A673 (cell line): Measurements from ENCODE around the gene METTL21A. TPM values are rescaled to one million over a fixed set of nuclear protein-coding genes. Genes with fewer than 3 reads are reported as not detected.

Experiments
- BruUV-seq: library from RNA; stranded (reverse); fragments of 400-500 nt; replicated peaks from 2 replicates; lab custom pipeline; 2021; lab: Mats Ljungman, UMichigan
- CTCF ChIA-PET: fragments of 300-600 bp; sonication (Branson Sonifier 250); formaldehyde crosslinking; loops from one replicate; lab custom pipeline; 2022; ENCODE audit warnings: antibody characterized with exemption; lab: Charles Lee
- POLR2A ChIA-PET: fragments of 300-600 bp; sonication (Branson Sonifier 250); formaldehyde crosslinking; loops from one replicate; lab custom pipeline; 2022; ENCODE audit warnings: antibody characterized with exemption; ENCODE audit not compliant: low non-redundant PET; lab: Charles Lee
- DNase-seq: peaks from one replicate; pipeline ENCODE4 v3.0.0-alpha.2; 2015; ENCODE audit warnings: low spot score
- H3K27ac ChIP-seq: fragments of 200-600 bp; sonication (generic); 2 replicates; pipeline ENCODE4 v1.5.1; 2016; ENCODE audit warnings: mixed run types, low read depth, mild to moderate bottlenecking, mixed read lengths, antibody characterized with exemption, low read length; ENCODE audit not compliant: poor library complexity, severe bottlenecking
- H3K27me3 ChIP-seq: fragments of 200-600 bp; sonication (generic); replicated peaks from 2 replicates; pipeline ENCODE4 v1.6.1; 2017; ENCODE audit warnings: mixed run types, low read depth, mild to moderate bottlenecking, mixed read lengths, antibody characterized with exemption, low read length; ENCODE audit not compliant: insufficient read depth, poor library complexity
- H3K36me3 ChIP-seq: fragments of 200-600 bp; sonication (generic); 2 replicates; pipeline ENCODE4 v1.6.1; 2016; ENCODE audit warnings: mixed run types, mild to moderate bottlenecking, mixed read lengths, antibody characterized with exemption, low read length; ENCODE audit not compliant: insufficient read depth, poor library complexity, severe bottlenecking
- H3K4me1 ChIP-seq: fragments of 200-600 bp; sonication (generic); 2 replicates; pipeline ENCODE4 v1.6.1; 2017; ENCODE audit warnings: mixed run types, mild to moderate bottlenecking, mixed read lengths, antibody characterized with exemption, low read length; ENCODE audit not compliant: insufficient read depth, poor library complexity, severe bottlenecking
- H3K4me3 ChIP-seq: fragments of 200-600 bp; sonication (generic); 2 replicates; pipeline ENCODE4 v1.5.1; 2016; ENCODE audit warnings: low read depth, mixed run types, mild to moderate bottlenecking, mixed read lengths, low read length; ENCODE audit not compliant: poor library complexity, severe bottlenecking
- H3K9me3 ChIP-seq: fragments of 200-600 bp; sonication (generic); 2 replicates; pipeline ENCODE4 v1.6.1; 2016; ENCODE audit warnings: mixed run types, low read depth, mild to moderate bottlenecking, mixed read lengths, antibody characterized with exemption, low read length; ENCODE audit not compliant: poor library complexity, severe bottlenecking
- EZH2 ChIP-seq: fragments of 200-600 bp; sonication (generic); IDR thresholded peaks from 2 replicates; pipeline ENCODE4 v1.6.1; 2017; ENCODE audit warnings: borderline replicate concordance, low read depth, mild to moderate bottlenecking, mixed read lengths, antibody characterized with exemption, low read length; ENCODE audit not compliant: poor library complexity, severe bottlenecking
- intact Hi-C: fragments of 100-400 bp; cut with micrococcal nuclease; formaldehyde crosslinking; loops from one replicate; pipeline ENCODE4 v1.10.0; 2022; ENCODE audit not compliant: unreplicated experiment
- total RNA-seq: library from RNA; stranded (reverse); gene quantifications from 2 replicates; pipeline ENCODE4 v1.2.3, GENCODE V29; 2021
- TF ChIP-seq, protein P1 (sequence below): fragments of 300-800, 200-600 bp; sonication (generic); conservative IDR thresholded peaks from 2 replicates; pipeline ENCODE4 v1.5.1; 2017; ENCODE audit warnings: low read depth, mild to moderate bottlenecking, antibody characterized with exemption, low read length, moderate library complexity, mixed read lengths

The METTL21A gene
- total RNA-seq, 1 experiment from 2014 or later, result 40.4 TPM

GRCh38 chr2:207603486-207603885 lies 21.7 kb downstream of the METTL21A start:
- POLR2A ChIA-PET, result no interaction called here
- peaks cover 2% of the 10 kb centered on the region for H3K4me1 ChIP-seq
- intact Hi-C loops, result no loop called here
- no peak overlapping the region for H3K4me3 ChIP-seq
- H3K9me3 ChIP-seq, result no peaks in the 10 kb centered on the region
- H3K27ac ChIP-seq, result no peak overlapping the region
- H3K36me3 ChIP-seq, result no peaks in the 10 kb centered on the region
- no peaks in the 10 kb centered on the region for H3K27me3 ChIP-seq
- CTCF ChIA-PET, result no interaction called here
- no peak for TF ChIP-seq EZH2
- TF ChIP-seq, protein P1, sequence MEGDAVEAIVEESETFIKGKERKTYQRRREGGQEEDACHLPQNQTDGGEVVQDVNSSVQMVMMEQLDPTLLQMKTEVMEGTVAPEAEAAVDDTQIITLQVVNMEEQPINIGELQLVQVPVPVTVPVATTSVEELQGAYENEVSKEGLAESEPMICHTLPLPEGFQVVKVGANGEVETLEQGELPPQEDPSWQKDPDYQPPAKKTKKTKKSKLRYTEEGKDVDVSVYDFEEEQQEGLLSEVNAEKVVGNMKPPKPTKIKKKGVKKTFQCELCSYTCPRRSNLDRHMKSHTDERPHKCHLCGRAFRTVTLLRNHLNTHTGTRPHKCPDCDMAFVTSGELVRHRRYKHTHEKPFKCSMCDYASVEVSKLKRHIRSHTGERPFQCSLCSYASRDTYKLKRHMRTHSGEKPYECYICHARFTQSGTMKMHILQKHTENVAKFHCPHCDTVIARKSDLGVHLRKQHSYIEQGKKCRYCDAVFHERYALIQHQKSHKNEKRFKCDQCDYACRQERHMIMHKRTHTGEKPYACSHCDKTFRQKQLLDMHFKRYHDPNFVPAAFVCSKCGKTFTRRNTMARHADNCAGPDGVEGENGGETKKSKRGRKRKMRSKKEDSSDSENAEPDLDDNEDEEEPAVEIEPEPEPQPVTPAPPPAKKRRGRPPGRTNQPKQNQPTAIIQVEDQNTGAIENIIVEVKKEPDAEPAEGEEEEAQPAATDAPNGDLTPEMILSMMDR, result no peak
- no peak for DNase-seq
- BruUV-seq, result no TSS peak

DNA sequence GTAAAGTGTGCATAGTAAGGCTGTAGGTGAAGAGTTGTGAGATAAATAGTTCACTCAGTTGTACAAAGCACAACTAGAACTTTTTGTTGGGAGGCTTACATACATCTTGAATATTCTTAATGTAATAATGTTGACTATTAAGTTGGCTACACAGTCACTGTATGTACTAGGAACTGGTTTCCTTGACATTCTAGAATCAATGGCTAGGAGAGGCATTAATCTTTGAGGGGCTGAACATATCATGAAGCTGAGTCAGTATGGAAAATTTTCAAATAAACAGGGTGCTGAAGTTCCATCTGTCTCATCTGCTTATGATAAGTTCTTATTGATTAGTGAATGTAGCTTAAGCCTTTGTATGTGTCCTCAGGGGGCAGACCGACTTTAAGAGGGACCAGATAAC lies 23.4 kb downstream of the METTL21A start:
- BruUV-seq, result no TSS peak
- Histone ChIP-seq H3K9me3 (no peaks in the 10 kb centered on the region), H3K4me1 (peaks cover 2% of the 10 kb centered on the region), H3K27me3 (no peaks in the 10 kb centered on the region), H3K4me3 (no peak overlapping the region), H3K36me3 (peaks cover 15% of the 10 kb centered on the region), H3K27ac (no peak overlapping the region)
- no peak for DNase-seq
- ChIA-PET POLR2A (no interaction called here), CTCF (no interaction called here)
- intact Hi-C loops, result no loop called here
- TF ChIP-seq, protein P1, result no peak
- TF ChIP-seq EZH2, result no peak

DNA sequence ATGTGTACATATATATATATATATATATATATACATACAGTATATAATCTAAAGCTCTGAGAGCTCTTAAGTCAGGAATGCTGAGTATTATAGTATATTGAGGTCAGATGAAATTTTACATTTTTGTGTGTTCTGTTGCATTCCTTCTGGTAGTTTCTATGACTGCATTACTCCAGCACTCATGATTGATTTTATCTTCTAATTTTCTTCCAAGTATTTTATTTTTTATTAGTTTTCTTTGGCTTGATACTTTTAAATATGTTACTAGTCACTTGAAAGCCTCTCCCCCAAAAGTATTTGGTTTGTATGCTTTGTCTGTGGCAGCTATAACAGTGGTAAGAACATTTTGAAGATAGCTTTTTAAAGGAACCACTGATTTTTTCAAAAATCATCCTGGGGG lies 25.0 kb downstream of the METTL21A start:
- Histone ChIP-seq H3K9me3 (no peaks in the 10 kb centered on the region), H3K27me3 (no peaks in the 10 kb centered on the region), H3K4me1 (peaks cover 2% of the 10 kb centered on the region), H3K27ac (no peak overlapping the region), H3K36me3 (peaks cover 15% of the 10 kb centered on the region), H3K4me3 (no peak overlapping the region)
- DNase-seq, result no peak
- BruUV-seq, result no TSS peak
- intact Hi-C loops, result no loop called here
- ChIA-PET CTCF (no interaction called here), POLR2A (no interaction called here)
- TF ChIP-seq, protein P1, result no peak
- no peak for TF ChIP-seq EZH2
